Left ventricle myocardium inferior (tissue), 1 donor: ENCODE data around the gene ADD3. TPM values are rescaled to one million over a fixed set of nuclear protein-coding genes. Genes with fewer than 3 reads are reported as not detected.
A peak's percentile ranks its signal among the peaks of the same experiment; 100 is the strongest.

Source experiments
- DNase-seq: peaks from one replicate; pipeline ENCODE4 v3.0.0-alpha.2; 2020
- H3K27ac ChIP-seq: fragments of 200-600 bp; replicated peaks from 2 replicates; pipeline ENCODE4 v1.8.0; 2021
- H3K27me3 ChIP-seq: fragments of 200-600 bp; 2 replicates; pipeline ENCODE4 v1.8.0; 2021; ENCODE audit warnings: low read depth
- H3K36me3 ChIP-seq: fragments of 200-600 bp; 2 replicates; pipeline ENCODE4 v1.8.0; 2021
- H3K4me1 ChIP-seq: fragments of 200-600 bp; 2 replicates; pipeline ENCODE4 v1.8.0; 2021
- H3K4me3 ChIP-seq: fragments of 200-600 bp; 2 replicates; pipeline ENCODE4 v1.8.0; 2021; ENCODE audit warnings: mild to moderate bottlenecking, moderate library complexity
- H3K9me3 ChIP-seq: fragments of 200-600 bp; replicated peaks from 2 replicates; pipeline ENCODE4 v1.8.0; 2021
- intact Hi-C: fragments of 100-400 bp; cut with micrococcal nuclease; formaldehyde crosslinking; loops from one replicate; pipeline ENCODE4 v1.11.0; 2022
- total RNA-seq: library from RNA; stranded (reverse); fragmentation: NEBNext Ultra II Directional; extraction: Animal tissue kit (Norgen Biotek cat#: 25700); gene quantifications from one replicate; pipeline ENCODE4 v1.2.1, GENCODE V29; 2021
- TF ChIP-seq, protein P1 (sequence below): fragments of 200-600 bp; IDR thresholded peaks from 2 replicates; pipeline ENCODE4 v1.8.0; 2021; ENCODE audit warnings: antibody characterized with exemption, mild to moderate bottlenecking, borderline replicate concordance
- donor health status: DM: no; HTN: yes; CAD: no; lungs with severe emphysema.

Gene ADD3
- total RNA-seq, 1 donor from 2014 or later = 113 TPM

DNA sequence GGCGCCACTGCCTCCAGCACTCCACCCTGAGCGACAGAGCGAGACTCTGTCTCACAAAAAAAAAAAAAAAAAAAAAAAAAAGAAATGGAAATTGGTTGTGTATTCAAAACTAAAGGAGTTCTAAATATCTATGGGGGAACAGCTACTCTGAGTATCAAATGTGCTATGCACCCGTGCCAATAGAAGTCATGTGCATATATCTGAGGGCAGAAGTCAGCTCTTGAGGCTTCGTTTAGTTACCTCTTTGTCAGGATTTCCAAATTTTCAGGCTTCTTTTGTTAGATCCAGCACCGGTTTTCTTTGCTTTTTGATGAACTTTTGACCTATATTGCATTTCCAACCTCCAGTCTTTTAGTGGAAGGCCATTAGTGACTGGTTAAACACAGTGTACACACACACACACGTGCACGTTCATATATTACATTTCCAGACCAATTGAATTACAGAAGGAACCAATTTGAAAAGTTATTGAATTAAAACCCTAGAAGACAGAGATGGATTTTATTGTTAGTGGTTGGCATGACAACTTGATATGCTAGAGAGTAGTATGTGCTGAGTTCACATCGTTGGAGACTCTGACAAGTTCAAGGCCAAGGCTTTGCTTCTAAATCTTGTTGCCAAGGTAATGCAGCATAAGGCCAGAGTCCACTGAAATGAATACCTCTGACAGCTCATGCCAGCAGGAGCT, 33.1 kb upstream of the ADD3 start:
- DNase-seq = no peak
- Histone ChIP-seq H3K9me3 (no peaks in the 10 kb centered on the region), H3K27me3 (no peaks in the 10 kb centered on the region), H3K27ac (no peak overlapping the region), H3K4me3 (no peak overlapping the region), H3K36me3 (no peaks in the 10 kb centered on the region), H3K4me1 (peaks cover 28% of the 10 kb centered on the region)
- TF ChIP-seq, protein P1, sequence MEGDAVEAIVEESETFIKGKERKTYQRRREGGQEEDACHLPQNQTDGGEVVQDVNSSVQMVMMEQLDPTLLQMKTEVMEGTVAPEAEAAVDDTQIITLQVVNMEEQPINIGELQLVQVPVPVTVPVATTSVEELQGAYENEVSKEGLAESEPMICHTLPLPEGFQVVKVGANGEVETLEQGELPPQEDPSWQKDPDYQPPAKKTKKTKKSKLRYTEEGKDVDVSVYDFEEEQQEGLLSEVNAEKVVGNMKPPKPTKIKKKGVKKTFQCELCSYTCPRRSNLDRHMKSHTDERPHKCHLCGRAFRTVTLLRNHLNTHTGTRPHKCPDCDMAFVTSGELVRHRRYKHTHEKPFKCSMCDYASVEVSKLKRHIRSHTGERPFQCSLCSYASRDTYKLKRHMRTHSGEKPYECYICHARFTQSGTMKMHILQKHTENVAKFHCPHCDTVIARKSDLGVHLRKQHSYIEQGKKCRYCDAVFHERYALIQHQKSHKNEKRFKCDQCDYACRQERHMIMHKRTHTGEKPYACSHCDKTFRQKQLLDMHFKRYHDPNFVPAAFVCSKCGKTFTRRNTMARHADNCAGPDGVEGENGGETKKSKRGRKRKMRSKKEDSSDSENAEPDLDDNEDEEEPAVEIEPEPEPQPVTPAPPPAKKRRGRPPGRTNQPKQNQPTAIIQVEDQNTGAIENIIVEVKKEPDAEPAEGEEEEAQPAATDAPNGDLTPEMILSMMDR = no peak
- intact Hi-C loops = no loop called here

DNA sequence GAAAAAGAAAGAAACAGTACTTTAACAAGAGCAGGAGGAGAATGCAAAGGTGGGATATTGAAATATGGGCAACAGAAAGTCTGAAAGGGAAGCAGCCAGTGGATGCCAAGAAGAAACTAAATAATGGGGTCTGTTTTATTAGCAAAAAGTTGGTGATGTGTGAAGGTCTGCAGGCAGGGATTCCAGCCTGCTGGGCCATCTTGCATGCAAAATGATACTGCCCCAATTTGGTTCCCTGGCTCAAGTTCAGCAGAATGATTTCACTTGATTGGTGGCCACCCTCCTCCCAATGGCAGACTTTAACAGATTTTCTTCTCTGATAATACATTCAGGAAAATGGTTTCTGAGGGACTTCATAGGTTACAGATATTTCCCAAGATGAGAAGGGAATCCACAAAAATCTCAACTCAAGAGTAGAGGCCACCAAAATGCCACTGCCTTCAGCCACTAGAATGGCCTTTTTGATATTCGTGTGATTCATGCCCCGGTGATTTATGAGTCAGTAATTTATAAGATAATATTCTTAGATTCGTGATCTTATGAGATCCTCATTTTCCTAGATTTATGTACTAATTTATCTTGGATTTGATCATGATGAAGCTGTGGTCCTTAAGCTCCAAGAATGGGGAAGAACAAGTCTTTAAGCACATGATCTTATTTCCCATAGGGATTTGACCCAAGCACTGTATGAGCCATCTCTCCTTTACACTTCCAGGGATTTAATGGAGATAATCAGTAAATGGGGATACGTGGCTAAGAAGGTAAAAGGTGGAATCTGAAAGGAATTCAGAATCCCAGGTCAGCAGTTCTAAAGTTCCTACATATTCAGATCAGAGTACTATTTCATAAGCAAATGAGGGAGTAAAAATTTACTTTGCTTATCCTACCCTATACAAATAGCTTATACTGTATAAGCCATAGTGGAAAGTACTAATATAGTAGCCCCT, 32.3 kb upstream of the ADD3 start:
- H3K27me3 ChIP-seq = no peaks in the 10 kb centered on the region
- TF ChIP-seq, protein P1 = no peak
- H3K4me3 ChIP-seq = no peak overlapping the region
- no peaks in the 10 kb centered on the region for H3K36me3 ChIP-seq
- intact Hi-C loops = no loop called here
- H3K4me1 ChIP-seq = peaks cover 24% of the 10 kb centered on the region
- no peaks in the 10 kb centered on the region for H3K9me3 ChIP-seq
- no peak for DNase-seq
- no peak overlapping the region for H3K27ac ChIP-seq

DNA sequence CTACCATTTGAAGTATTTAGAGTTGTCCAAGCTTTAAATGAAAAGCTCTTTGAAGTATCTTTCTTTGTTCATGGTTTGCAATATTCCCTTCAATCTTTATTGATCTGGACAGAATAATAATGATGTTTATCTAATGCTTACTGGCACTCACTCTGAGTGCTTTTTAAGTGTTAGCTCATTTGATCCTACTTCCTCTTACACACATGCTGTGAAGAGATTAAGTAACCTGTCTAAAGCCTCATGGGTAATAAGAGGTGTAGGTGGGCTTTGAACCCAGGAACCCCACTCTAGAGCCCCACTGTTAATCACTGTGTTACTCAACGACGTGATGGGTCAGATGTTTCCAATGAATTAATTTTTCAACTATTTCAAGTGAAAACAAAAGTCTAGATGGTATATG, 31.1 kb upstream of the ADD3 start:
- intact Hi-C loops = no loop called here
- TF ChIP-seq, protein P1 = no peak

GRCh38 chr10:109977382-109977806, 30.4 kb upstream of the ADD3 start:
- Histone ChIP-seq H3K36me3 (no peaks in the 10 kb centered on the region), H3K4me1 (peaks cover 27% of the 10 kb centered on the region), H3K27me3 (no peaks in the 10 kb centered on the region), H3K4me3 (no peak overlapping the region), H3K9me3 (no peaks in the 10 kb centered on the region), H3K27ac (peak overlapping the region; percentile 47)
- intact Hi-C loops = no loop called here
- DNase-seq = no peak
- TF ChIP-seq, protein P1 = no peak

More for the DNA sequence above, 31.1 kb upstream of the ADD3 start:
- DNase-seq = no peak
- Histone ChIP-seq H3K4me1 (peaks cover 24% of the 10 kb centered on the region), H3K4me3 (no peak overlapping the region), H3K9me3 (no peaks in the 10 kb centered on the region), H3K27ac (no peak overlapping the region), H3K36me3 (no peaks in the 10 kb centered on the region), H3K27me3 (no peaks in the 10 kb centered on the region)

- intact Hi-C loops = no loop called here
Observed at GRCh38 chr10:109978481-109978880, 29.3 kb upstream of the ADD3 start.

More at GRCh38 chr10:109978481-109978880, 29.3 kb upstream of the ADD3 start:
- no peaks in the 10 kb centered on the region for H3K9me3 ChIP-seq
- peak overlapping the region; percentile 47 for H3K27ac ChIP-seq
- TF ChIP-seq, protein P1 = peak; percentile 82
- H3K4me3 ChIP-seq = no peak overlapping the region
- no peaks in the 10 kb centered on the region for H3K27me3 ChIP-seq
- no peak for DNase-seq
- peaks cover 28% of the 10 kb centered on the region for H3K4me1 ChIP-seq
- H3K36me3 ChIP-seq = no peaks in the 10 kb centered on the region
